Measurements from ENCODE around the gene DPYD. TPM values are rescaled to one million over a fixed set of nuclear protein-coding genes. Genes with fewer than 3 reads are reported as not detected.

Gene DPYD
- polyA plus RNA-seq, 1 of the 3 experiments (the other 2 are of a cell fraction), result 23.0 TPM

GRCh38 chr1:97308131-97308530 is 612.7 kb downstream of the DPYD start:
- no peak overlapping the region for H3K27ac ChIP-seq (ENCODE audit: low read depth in 2 of 2, low read length in 1 of 2)
- H3K4me3 ChIP-seq (ENCODE audit: low read depth in 2 of 2, low read length in 1 of 2), result no peak overlapping the region
- H4K20me1 ChIP-seq (ENCODE audit: insufficient read depth), result no peaks in the 10 kb centered on the region
- H3K4me1 ChIP-seq (ENCODE audit: control insufficient read depth in 1 of 2, insufficient read depth in 2 of 2, low read depth in 1 of 2, low read length in 1 of 2), result no peaks in the 10 kb centered on the region; a peak in 2 of 4 replicates
- H3K4me2 ChIP-seq, result no peak overlapping the region
- CTCF ChIA-PET, result no interaction called here
- H3K9me3 ChIP-seq, result no peaks in the 10 kb centered on the region
- H3K9me2 ChIP-seq, result no peaks in the 10 kb centered on the region
- no peak for TF ChIP-seq IRF3 (IDR thresholded peaks at IDR 0.05; ENCODE audit: low read depth, low read length)
- no peak for TF ChIP-seq PBX3 (IDR thresholded peaks at IDR 0.05)
- TF ChIP-seq SMC3 (IDR thresholded peaks at IDR 0.05; ENCODE audit: low read depth, low read length), result no peak
- no peak overlapping the region for H2AFZ ChIP-seq (ENCODE audit: low read depth)
- no peak for DNase-seq
- WGBS (ENCODE audit: low lambda C conversion rate), result 94% methylated on average over 1 of the region's 1 CpG
- H3F3A ChIP-seq (replicated peaks; ENCODE audit: insufficient read depth), result peaks cover 7% of the 10 kb centered on the region
- H3K9ac ChIP-seq, result no peak overlapping the region
- H3K27me3 ChIP-seq (ENCODE audit: insufficient read depth), result no peaks in the 10 kb centered on the region
- 0 out of 2 replicates have a peak, but pooled peaks cover 2% of the 10 kb centered on the region for H3K79me2 ChIP-seq (ENCODE audit: insufficient read depth)
- H3K36me3 ChIP-seq (replicated peaks in 1 of 2; ENCODE audit: control insufficient read depth in 1 of 2, insufficient read depth in 2 of 2, low read length in 1 of 2), result peaks cover 7 to 36% of the 10 kb centered on the region in 2 experiments
- POLR2A ChIA-PET, result no interaction called here

- H3K27ac ChIP-seq (ENCODE audit: low read depth in 2 of 2, low read length in 1 of 2), result no peak overlapping the region
- ChIA-PET CTCF (no interaction called here), POLR2A (no interaction called here)
- TF ChIP-seq ZBTB33 (IDR thresholded peaks at IDR 0.05; ENCODE audit: borderline replicate concordance, low read depth) (no peak), JUND (IDR thresholded peaks at IDR 0.05) (no peak), MEF2A (IDR thresholded peaks at IDR 0.05; ENCODE audit: borderline replicate concordance, low read depth) (no peak), RAD21 (IDR thresholded peaks at IDR 0.05; ENCODE audit: low read length) (no peak), TCF12 (IDR thresholded peaks at IDR 0.05) (no peak), MXI1 (IDR thresholded peaks at IDR 0.05; ENCODE audit: low read depth, low read length) (no peak), YY1 (IDR thresholded peaks at IDR 0.05; ENCODE audit: low read depth) (no peak), TEAD4 (IDR thresholded peaks at IDR 0.05; ENCODE audit: borderline replicate concordance, insufficient read depth) (no peak), FOXM1 (IDR thresholded peaks at IDR 0.05; ENCODE audit: low read depth) (no peak), USF1 (IDR thresholded peaks at IDR 0.05; ENCODE audit: borderline replicate concordance, low read depth) (no peak), RXRA (IDR thresholded peaks at IDR 0.05; ENCODE audit: borderline replicate concordance, low read depth) (no peak), SMC3 (IDR thresholded peaks at IDR 0.05; ENCODE audit: low read depth, low read length) (no peak), FOSL2 (IDR thresholded peaks at IDR 0.05; ENCODE audit: borderline replicate concordance, low read depth) (no peak), CHD2 (IDR thresholded peaks at IDR 0.05; ENCODE audit: low read length, partially characterized antibody) (no peak), IRF3 (IDR thresholded peaks at IDR 0.05; ENCODE audit: low read depth, low read length) (no peak), EZH2phosphoT487 (IDR thresholded peaks at IDR 0.05; ENCODE audit: borderline replicate concordance, low read depth) (no peak), CTCF (IDR thresholded peaks at IDR 0.05) (no peak), NRF1 (IDR thresholded peaks at IDR 0.05; ENCODE audit: low read depth, low read length) (no peak), EP300 (IDR thresholded peaks at IDR 0.05; ENCODE audit: borderline replicate concordance in 1 of 2, low read depth in 1 of 2, low read length in 1 of 2) (no peak), GATA2 (CRISPR knock-in tag; IDR thresholded peaks at IDR 0.05) (no peak)
- 0 out of 2 replicates have a peak, but pooled peaks cover 2% of the 10 kb centered on the region for H3K79me2 ChIP-seq (ENCODE audit: insufficient read depth)
- H3K4me1 ChIP-seq (ENCODE audit: control insufficient read depth in 1 of 2, insufficient read depth in 2 of 2, low read depth in 1 of 2, low read length in 1 of 2), result no peaks in the 10 kb centered on the region; a peak in 2 of 4 replicates
- peaks cover 7 to 42% of the 10 kb centered on the region in 2 experiments for H3K36me3 ChIP-seq (replicated peaks in 1 of 2; ENCODE audit: control insufficient read depth in 1 of 2, insufficient read depth in 2 of 2, low read length in 1 of 2)
- H4K20me1 ChIP-seq (ENCODE audit: insufficient read depth), result no peaks in the 10 kb centered on the region
- no peak overlapping the region for H3K4me3 ChIP-seq (ENCODE audit: low read depth in 2 of 2, low read length in 1 of 2)
- no peak for DNase-seq
- H3K9me2 ChIP-seq, result no peaks in the 10 kb centered on the region
- no peaks in the 10 kb centered on the region for H3K27me3 ChIP-seq (ENCODE audit: insufficient read depth)
- no peak overlapping the region for H3K9ac ChIP-seq
- H2AFZ ChIP-seq (ENCODE audit: low read depth), result no peak overlapping the region
- H3K4me2 ChIP-seq, result no peak overlapping the region
- H3K9me3 ChIP-seq, result no peaks in the 10 kb centered on the region
- H3F3A ChIP-seq (replicated peaks; ENCODE audit: insufficient read depth), result peaks cover 7% of the 10 kb centered on the region
These were observed 613.3 kb downstream of the DPYD start for GRCh38 chr1:97307568-97307967.
